Posterior vena cava (tissue), 2 donors: Measurements from ENCODE around the gene MAPKAP1. TPM values are rescaled to one million over a fixed set of nuclear protein-coding genes. Genes with fewer than 3 reads are reported as not detected.

Experiments
- DNase-seq: peaks from one replicate; pipeline ENCODE4 v3.0.0-alpha.2; 2020; ENCODE audit warnings: low spot score
- intact Hi-C, 2 donors: fragments of 100-400 bp; cut with DNase I; formaldehyde crosslinking; loops; one replicate each; pipeline versions ENCODE4 v1.14.1 to v1.14.2; 2022 to 2023
- total RNA-seq, 2 donors: library from RNA; stranded (reverse); fragmentation: NEBNext Ultra II Directional; extraction: Animal tissue kit (Norgen Biotek cat#: 25700); gene quantifications; one replicate each; pipeline ENCODE4 v1.2.1, GENCODE V29; 2021
- donor health status: DM: yes; HTN: yes; CAD: no.
- donor health status: DM: yes; HTN: yes; CAD: no.

The MAPKAP1 gene
- total RNA-seq, 2 donors from 2014 or later = 56.1 to 62.2 TPM

DNA sequence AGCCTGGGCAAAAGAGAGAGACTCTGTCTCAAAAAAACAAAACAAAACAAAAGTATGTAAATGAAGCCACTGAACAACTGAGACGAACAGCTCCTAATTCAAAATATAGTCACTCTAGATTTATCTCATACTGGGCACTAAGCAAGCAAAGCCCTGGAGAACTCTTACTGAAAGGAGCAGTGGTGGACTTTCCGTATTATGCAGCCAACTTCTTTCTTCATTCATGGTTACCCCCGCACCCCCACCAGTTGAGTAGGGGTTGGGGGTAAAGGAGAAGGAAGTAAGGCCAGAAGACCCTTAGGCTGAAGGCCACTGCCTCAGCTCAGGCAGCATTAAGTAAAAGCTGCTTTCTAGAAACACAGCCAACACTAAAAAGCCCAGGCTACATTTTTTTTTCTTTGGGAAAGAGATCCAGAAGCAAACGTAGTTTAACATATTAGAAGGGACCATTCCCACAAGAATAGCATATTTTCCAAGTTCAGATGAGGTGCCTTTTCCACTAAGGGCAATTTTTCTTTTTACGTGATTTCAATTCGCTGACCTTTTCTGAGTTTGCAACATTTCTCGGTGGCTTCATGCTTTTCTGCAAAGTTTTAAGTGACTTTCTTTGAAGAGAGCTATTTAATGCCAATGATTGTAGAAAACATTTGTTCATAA is 55.3 kb downstream of the MAPKAP1 start:
- DNase-seq = no peak
- intact Hi-C loops = no loop called here

GRCh38 chr9:125650271-125650737 is 56.7 kb downstream of the MAPKAP1 start:
- no peak for DNase-seq
- intact Hi-C loops = no loop called here

GRCh38 chr9:125649826-125650225 is 57.2 kb downstream of the MAPKAP1 start:
- intact Hi-C loops = no loop called here
- no peak for DNase-seq

DNA sequence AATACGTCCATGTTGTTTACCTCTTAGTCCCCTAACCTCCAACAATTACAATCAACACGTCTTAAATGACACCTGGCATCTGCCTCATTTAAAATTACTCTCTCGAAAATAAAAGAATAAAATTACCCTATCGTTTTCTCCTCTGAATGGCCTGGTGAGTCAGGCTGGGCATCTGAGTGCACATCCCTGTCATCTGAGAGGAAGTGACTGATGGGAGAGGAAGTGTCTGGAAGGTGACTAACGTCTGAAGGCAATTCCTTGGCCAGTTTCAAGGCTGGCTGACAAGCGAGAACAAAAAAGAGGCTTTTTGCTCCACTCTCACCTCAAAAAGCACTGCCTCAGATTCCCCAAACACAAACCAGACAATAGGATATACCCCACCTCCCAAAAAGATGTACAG is 57.7 kb downstream of the MAPKAP1 start:
- intact Hi-C loops = no loop called here
- DNase-seq = no peak

- no peak for DNase-seq
- intact Hi-C loops = no loop called here
These were observed 58.7 kb downstream of the MAPKAP1 start for GRCh38 chr9:125648294-125648693.

GRCh38 chr9:125646621-125647100 is 60.3 kb downstream of the MAPKAP1 start:
- DNase-seq = no peak
- intact Hi-C loops = no loop called here

DNA sequence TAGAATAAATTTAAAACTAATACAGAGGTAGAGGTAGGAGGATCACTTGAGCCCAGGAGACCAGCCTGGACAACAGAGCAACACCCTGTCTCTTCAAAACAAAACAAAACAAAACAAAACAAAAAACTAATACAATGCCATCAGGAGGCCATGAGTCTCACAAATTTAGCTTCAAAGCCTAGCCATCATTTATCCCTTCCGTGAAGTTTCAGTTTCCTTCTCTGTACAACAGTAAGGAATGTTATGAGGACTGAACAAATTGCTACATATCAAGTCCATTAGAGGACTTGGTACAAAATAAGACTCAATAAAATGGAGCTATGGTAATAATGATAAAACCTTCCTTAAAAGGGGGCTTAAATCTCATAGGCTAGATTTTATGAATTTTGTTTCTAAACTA is 60.8 kb downstream of the MAPKAP1 start:
- no peak for DNase-seq
- intact Hi-C loops = no loop called here

- intact Hi-C loops = no loop called here
- DNase-seq = no peak
These were observed 62.0 kb downstream of the MAPKAP1 start for GRCh38 chr9:125644819-125645507.

GRCh38 chr9:125642311-125642710 is 64.7 kb downstream of the MAPKAP1 start:
- no peak for DNase-seq
- intact Hi-C loops = no loop called here

DNA sequence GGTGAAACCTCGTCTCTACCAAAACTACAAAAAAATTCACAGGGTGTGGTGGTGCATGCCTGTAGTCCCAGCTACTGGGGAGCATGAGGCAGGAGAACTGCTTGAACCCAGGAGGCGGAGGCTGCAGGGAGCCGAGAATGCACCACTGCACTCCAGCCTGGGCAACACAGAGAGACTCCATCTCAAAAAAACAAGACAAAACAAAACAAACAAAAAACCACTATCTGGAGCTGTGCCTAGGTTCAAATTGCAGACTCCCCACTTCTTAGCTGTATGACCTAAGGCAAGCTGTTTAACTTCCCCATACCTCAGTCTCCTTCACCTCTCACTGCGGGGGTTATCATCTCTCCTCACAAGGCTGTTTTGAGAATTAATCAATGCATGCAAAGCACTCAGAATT is 68.0 kb downstream of the MAPKAP1 start:
- intact Hi-C loops = no loop called here
- no peak for DNase-seq

DNA sequence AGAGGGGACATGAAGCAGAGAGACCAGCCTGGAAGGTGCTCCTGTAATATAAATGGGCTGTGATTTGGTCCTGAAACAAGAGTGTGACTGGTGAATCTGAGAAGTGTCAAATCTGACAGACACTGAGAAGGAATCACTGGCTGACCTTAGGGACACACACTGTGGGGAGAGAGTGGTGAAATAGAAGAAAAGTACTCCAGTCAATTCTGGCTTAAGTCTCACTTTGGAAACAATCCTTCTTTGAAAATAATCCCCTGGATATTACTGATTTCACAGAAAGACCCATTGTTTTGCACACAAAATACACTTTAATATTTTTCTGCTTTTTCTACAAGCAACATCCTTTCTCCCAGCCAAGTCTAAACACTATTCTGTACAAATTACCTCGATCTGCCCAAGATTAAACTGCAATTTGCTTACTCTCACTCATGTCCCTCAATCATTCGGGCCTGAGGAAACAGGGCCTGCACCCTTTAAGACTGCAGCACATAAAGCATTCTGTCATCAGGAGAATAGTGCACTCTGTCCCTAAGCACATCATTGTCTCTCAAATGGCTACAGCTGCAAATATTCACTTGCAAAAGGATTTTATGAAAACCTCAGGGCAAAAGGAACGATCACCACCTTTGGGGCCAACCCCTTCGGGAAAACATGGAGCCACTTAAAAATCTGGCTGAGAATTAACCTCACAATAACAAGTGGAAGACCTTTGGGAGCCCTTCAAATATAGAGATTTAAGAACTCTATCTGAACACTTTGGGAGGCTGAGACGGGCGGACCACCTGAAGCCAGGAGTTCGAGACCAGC is 68.6 kb downstream of the MAPKAP1 start:
- intact Hi-C loops = no loop called here
- no peak for DNase-seq

- intact Hi-C loops = no loop called here
- no peak for DNase-seq
These were observed 69.8 kb downstream of the MAPKAP1 start for GRCh38 chr9:125637241-125637640.

- intact Hi-C loops = no loop called here
- DNase-seq = no peak
These were observed 71.1 kb downstream of the MAPKAP1 start for GRCh38 chr9:125635888-125636287.

DNA sequence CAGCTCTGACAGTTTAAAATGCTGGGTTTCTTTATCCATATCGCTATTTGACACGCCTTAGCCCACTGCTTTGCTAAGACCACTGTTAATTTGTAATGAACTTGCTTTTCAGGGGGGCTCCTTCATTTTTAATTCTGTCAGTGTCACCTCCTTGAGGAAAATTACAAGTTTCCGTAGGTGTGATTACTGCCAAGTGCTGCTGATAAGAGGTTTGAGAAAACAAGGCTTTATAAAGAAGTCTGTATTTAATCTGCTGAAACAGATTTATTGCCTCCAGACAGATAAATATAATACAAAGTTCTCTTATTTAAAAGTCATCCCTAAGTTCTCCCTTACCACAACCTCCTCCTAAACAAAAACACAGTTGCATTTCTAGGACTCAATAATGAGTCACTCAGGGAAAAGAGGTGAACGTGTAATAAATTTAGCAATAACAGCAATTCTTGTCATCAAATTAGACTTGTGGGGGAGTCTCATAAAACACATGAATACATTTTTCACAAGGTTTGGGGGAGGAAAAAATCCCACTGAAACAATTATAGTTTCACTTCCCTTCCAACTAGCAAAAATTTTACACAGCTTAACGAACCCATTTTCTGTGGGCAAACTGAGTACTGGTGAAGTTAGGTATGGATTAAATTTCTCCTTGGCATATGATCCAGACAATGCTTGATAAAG is 72.8 kb downstream of the MAPKAP1 start:
- intact Hi-C loops = loop anchor here in 1 of 2 donors (5.0 kb wide), 1 partner anchor 227 kb away; no protein-coding TSS in a partner anchor

DNA sequence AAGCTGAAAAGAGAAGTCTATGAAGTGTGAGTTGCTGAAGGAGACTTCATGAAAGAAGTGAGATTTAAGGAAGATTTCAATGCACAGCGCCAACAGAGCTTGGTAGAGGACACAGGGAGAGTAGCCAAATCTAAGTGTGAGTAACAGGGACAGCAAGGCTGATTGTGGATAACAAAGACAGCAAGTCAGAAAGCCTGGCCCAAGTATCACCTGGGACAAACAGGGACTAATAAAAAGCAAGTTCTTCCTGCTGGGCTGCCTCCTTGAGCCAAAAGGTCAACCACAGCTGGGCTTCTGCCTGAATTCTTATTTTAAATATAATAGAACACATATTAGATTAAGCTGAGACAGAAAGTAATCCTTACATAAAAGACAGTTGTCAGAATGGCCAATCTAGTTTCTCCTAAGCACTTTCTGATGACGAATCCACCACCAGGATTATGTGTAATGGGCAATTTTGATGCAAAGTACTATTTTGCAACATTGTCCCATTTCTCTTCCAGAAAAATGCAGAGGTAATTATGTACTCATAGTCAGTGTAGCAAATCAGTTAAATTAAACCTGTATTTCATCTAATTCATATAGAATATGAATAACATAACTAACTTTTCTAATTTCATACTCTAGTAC is 73.8 kb downstream of the MAPKAP1 start:
- intact Hi-C loops = loop anchor here in 1 of 2 donors (5.0 kb wide), 1 partner anchor 226 kb away; no protein-coding TSS in a partner anchor
- no peak for DNase-seq

More for the DNA sequence above, 72.8 kb downstream of the MAPKAP1 start:
- DNase-seq = no peak

GRCh38 chr9:125632321-125633115 is 74.5 kb downstream of the MAPKAP1 start:
- intact Hi-C loops = loop anchor here in 1 of 2 donors (5.0 kb wide), 1 partner anchor 225 kb away; no protein-coding TSS in a partner anchor
- DNase-seq = no peak

DNA sequence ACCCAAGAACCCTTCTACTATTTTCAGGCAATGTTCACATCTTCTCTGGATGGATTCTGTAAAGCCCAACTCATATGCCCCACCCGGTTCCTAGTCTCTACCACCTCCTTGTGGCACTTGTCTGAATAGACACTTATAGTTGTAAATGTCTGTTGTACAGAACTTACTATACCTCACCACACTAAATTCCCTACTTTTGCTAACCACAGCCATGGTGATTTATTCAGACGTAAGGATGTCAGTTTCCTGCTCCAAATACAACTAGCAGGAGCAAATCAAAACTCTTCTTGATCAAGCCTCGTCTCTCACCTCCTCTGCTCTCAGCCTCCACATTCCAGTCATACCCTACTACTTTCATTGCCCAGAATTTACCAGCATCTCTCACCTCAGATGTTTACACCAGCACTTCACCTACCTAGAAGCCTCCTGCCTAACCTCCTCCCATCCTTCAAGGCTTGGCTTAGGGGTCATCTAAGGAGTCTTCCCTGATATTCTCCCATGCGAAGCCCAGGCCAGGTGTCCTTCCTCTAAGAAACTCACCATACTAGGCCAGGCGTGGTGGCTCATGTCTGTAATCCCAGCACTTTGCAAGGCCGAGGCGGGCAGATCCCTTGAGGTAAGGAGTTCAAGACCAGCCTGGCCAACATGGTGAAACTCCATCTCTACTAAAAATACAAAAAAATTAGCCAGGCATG is 75.5 kb downstream of the MAPKAP1 start:
- intact Hi-C loops = loop anchor here (2.0 to 5.0 kb wide), 2 partner anchors 224 to 225 kb away; no protein-coding TSS in a partner anchor
- no peak for DNase-seq
